Testis (tissue), 3 donors: ENCODE data around the gene GRAMD1B. TPM values are rescaled to one million over a fixed set of nuclear protein-coding genes. Genes with fewer than 3 reads are reported as not detected.

ENCODE experiments used
- DNase-seq: peaks from one replicate; pipeline ENCODE4 v3.0.0-alpha.2; 2019
- H3K27ac ChIP-seq, 2 donors: fragments of 200-600 bp; sonication (generic); one replicate each; pipeline ENCODE4 v1.5.1; 2019
- H3K27me3 ChIP-seq: fragments of 200-600 bp; sonication (generic); one replicate; pipeline ENCODE4 v1.5.1; 2019
- H3K36me3 ChIP-seq: fragments of 200-600 bp; sonication (generic); one replicate; pipeline ENCODE4 v1.5.1; 2017; ENCODE audit warnings: low read depth; ENCODE audit errors: missing control alignments
- H3K4me1 ChIP-seq: fragments of 200-600 bp; sonication (generic); one replicate; pipeline ENCODE4 v1.5.1; 2019
- H3K4me3 ChIP-seq, 2 donors: fragments of 200-600 bp; sonication (generic); one replicate each; pipeline ENCODE4 v1.5.1; 2017 to 2019
- H3K9me3 ChIP-seq: fragments of 200-600 bp; sonication (generic); one replicate; pipeline ENCODE4 v1.5.1; 2017
- CTCF ChIP-seq, 3 experiments: fragments of 450-650 bp in 2 of 3; fragments of 200-600 bp in 1 of 3; sonication (generic) in 1 of 3; IDR thresholded peaks; one replicate each; pipeline ENCODE4 v1.5.1; 2016 to 2019; ENCODE audit warnings: antibody characterized with exemption in 3 of 3, mild to moderate bottlenecking in 2 of 3, moderate library complexity in 1 of 3
- POLR2A ChIP-seq: fragments of 450-650 bp; IDR thresholded peaks from one replicate; pipeline ENCODE4 v1.6.1; 2017; ENCODE audit warnings: antibody characterized with exemption, mild to moderate bottlenecking, moderate library complexity
- WGBS, 2 donors: methylation state at CpG; one replicate each; pipeline ENCODE4 v1.1.5; 2018; 5-methylcytosine and 5-hydroxymethylcytosine counted together
- intact Hi-C: fragments of 100-400 bp; cut with DNase I; formaldehyde crosslinking; loops from one replicate; pipeline ENCODE4 v1.15.1; 2023; ENCODE audit warnings: low total_unique reads
- polyA plus RNA-seq: library from polyadenylated mRNA; stranded (reverse); fragments of 350-450 nt; fragmentation: Illumina TruSeq; extraction: RNeasy Lipid Tissue Mini Kit (QIAGEN cat#74804); gene quantifications from one replicate; pipeline ENCODE4 v1.2.3, GENCODE V29; 2014; ENCODE audit warnings: low read depth, low replicate concordance; ENCODE audit not compliant: insufficient read depth
- total RNA-seq, 2 donors: library from RNA; depleted of rRNA; stranded (reverse); fragments of >200 nt; gene quantifications; one replicate each; pipeline ENCODE4 v1.2.3, GENCODE V29; 2016

Gene GRAMD1B
- total and polyA plus RNA-seq, 3 donors from 2014 or later: 48.1 to 78.9 (median 48.9) TPM

GRCh38 chr11:123421589-123421988 lies 8.5 kb upstream of the GRAMD1B start:
- no peak for DNase-seq
- no peaks in the 10 kb centered on the region for H3K9me3 ChIP-seq
- no peaks in the 10 kb centered on the region for H3K36me3 ChIP-seq
- H3K4me3 ChIP-seq: no peak overlapping the region
- 61 to 65% methylated on average over 1 of the region's 1 CpG for WGBS, 2 donors
- H3K4me1 ChIP-seq: no peaks in the 10 kb centered on the region
- H3K27me3 ChIP-seq: no peaks in the 10 kb centered on the region
- intact Hi-C loops: no loop called here
- TF ChIP-seq POLR2A (no peak), CTCF (IDR thresholded peaks at IDR 0.05) (no peak)
- H3K27ac ChIP-seq: no peak overlapping the region

DNA sequence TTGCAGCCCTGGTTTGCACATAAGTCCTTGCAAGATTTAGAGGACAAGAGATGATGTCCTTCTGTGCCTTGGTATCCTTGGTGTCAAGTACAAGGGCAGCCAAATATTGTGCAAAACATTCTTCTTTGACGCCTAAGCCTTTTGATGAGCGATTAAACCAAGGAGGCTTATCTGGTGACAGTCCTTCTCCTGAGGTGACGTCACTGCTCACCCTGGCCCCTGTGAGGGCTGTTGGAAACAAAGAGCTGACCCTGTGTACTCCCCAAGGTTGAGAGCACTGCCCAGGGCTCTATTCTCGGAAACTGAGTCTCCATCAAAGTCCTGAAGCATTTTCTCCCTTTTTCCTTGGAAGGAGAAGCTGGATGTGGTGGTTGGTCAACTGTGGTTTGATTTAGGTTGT lies 4.7 kb upstream of the GRAMD1B start:
- no peaks in the 10 kb centered on the region for H3K4me1 ChIP-seq
- intact Hi-C loops: no loop called here
- no peaks in the 10 kb centered on the region for H3K36me3 ChIP-seq
- no peaks in the 10 kb centered on the region for H3K27me3 ChIP-seq
- WGBS, 2 donors: 60 to 79% methylated on average over 4 of the region's 4 CpGs
- DNase-seq: no peak
- TF ChIP-seq POLR2A: no peak
- no peak for TF ChIP-seq CTCF (IDR thresholded peaks at IDR 0.05)
- no peak overlapping the region for H3K27ac ChIP-seq
- no peak overlapping the region for H3K4me3 ChIP-seq
- H3K9me3 ChIP-seq: no peaks in the 10 kb centered on the region

GRCh38 chr11:123426789-123427188 lies 3.3 kb upstream of the GRAMD1B start:
- Histone ChIP-seq H3K9me3 (no peaks in the 10 kb centered on the region), H3K27me3 (no peaks in the 10 kb centered on the region), H3K27ac (no peak overlapping the region), H3K4me3 (no peak overlapping the region), H3K4me1 (no peaks in the 10 kb centered on the region), H3K36me3 (no peaks in the 10 kb centered on the region)
- DNase-seq: no peak
- no peak for TF ChIP-seq CTCF (IDR thresholded peaks at IDR 0.05)
- TF ChIP-seq POLR2A: no peak
- WGBS, 2 donors: 88 to 97% methylated on average over 5 of the region's 5 CpGs
- intact Hi-C loops: no loop called here

DNA sequence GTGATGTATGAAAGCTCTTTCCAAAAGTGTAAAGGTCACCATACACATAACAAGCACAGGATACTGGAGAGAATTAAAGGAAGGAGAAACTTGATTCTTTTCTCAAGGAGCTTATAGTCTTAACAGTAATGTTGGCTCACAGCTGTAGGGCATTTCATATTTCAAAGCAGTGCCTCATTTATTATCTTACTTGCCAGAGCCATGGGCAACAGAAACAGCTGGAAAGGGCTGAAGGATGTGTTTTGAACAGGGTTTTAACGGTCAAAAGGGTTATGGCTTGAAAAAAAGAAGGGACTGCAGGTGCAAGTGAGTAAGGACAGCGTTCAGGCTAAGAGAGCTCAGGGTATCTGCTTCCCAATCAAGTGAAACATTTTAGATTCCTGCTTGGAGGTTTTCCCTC lies 2.7 kb upstream of the GRAMD1B start:
- Histone ChIP-seq H3K27me3 (no peaks in the 10 kb centered on the region), H3K4me1 (no peaks in the 10 kb centered on the region), H3K4me3 (no peak overlapping the region), H3K36me3 (no peaks in the 10 kb centered on the region), H3K27ac (no peak overlapping the region), H3K9me3 (no peaks in the 10 kb centered on the region)
- intact Hi-C loops: no loop called here
- WGBS, 2 donors: 59 to 75% methylated on average over 2 of the region's 2 CpGs
- no peak for DNase-seq
- TF ChIP-seq POLR2A: no peak

GRCh38 chr11:123428116-123428715 lies 1.9 kb upstream of the GRAMD1B start:
- Histone ChIP-seq H3K4me3 (no peak overlapping the region), H3K36me3 (no peaks in the 10 kb centered on the region), H3K27ac (no peak overlapping the region), H3K4me1 (no peaks in the 10 kb centered on the region), H3K27me3 (no peaks in the 10 kb centered on the region), H3K9me3 (no peaks in the 10 kb centered on the region)
- no peak for DNase-seq
- TF ChIP-seq CTCF (IDR thresholded peaks at IDR 0.05) (no peak), POLR2A (no peak)
- 27 to 50% methylated on average over 6 of the region's 6 CpGs for WGBS, 2 donors
- intact Hi-C loops: no loop called here
